Hepatocyte (in vitro differentiated cells): Measurements from ENCODE around the gene HOXC12. TPM values are rescaled to one million over a fixed set of nuclear protein-coding genes. Genes with fewer than 3 reads are reported as not detected.
A peak's percentile ranks its signal among the peaks of the same experiment; 100 is the strongest.

ENCODE experiments used
- DNase-seq: peaks from one replicate; pipeline ENCODE4 v3.0.0-alpha.2; 2016; ENCODE audit warnings: low spot score
- H2AFZ ChIP-seq: fragments of 200-600 bp; sonication (generic); 2 replicates; pipeline ENCODE4 v1.6.0; 2016; ENCODE audit warnings: antibody characterized with exemption, mild to moderate bottlenecking
- H3K27ac ChIP-seq: fragments of 200-600 bp; sonication (generic); 2 replicates; pipeline ENCODE4 v1.5.1; 2016; ENCODE audit warnings: mild to moderate bottlenecking
- H3K27me3 ChIP-seq: fragments of 200-600 bp; sonication (generic); 2 replicates; pipeline ENCODE4 v1.6.1; 2016
- H3K36me3 ChIP-seq: fragments of 200-600 bp; sonication (generic); replicated peaks from 2 replicates; pipeline ENCODE4 v1.5.1; 2016; ENCODE audit warnings: low read depth; ENCODE audit not compliant: insufficient read depth
- H3K4me1 ChIP-seq: fragments of 200-600 bp; sonication (generic); 2 replicates; pipeline ENCODE4 v1.5.1; 2016; ENCODE audit warnings: mild to moderate bottlenecking, moderate library complexity; ENCODE audit not compliant: insufficient read depth
- H3K4me2 ChIP-seq: fragments of 200-600 bp; sonication (generic); 2 replicates; pipeline ENCODE4 v1.6.0; 2016
- H3K4me3 ChIP-seq: fragments of 200-600 bp; sonication (generic); 2 replicates; pipeline ENCODE4 v1.5.1; 2016; ENCODE audit warnings: mild to moderate bottlenecking
- H3K79me2 ChIP-seq: fragments of 200-600 bp; sonication (generic); 2 replicates; pipeline ENCODE4 v1.6.0; 2017; ENCODE audit warnings: mild to moderate bottlenecking
- H3K9me2 ChIP-seq: fragments of 200-600 bp; sonication (generic); replicated peaks from 2 replicates; pipeline ENCODE4 v1.6.0; 2017; ENCODE audit warnings: mild to moderate bottlenecking; ENCODE audit not compliant: insufficient read depth
- H3K9me3 ChIP-seq: fragments of 200-600 bp; sonication (generic); 2 replicates; pipeline ENCODE4 v1.5.1; 2016; ENCODE audit warnings: low read depth, mild to moderate bottlenecking
- H4K20me1 ChIP-seq: fragments of 200-600 bp; sonication (generic); 2 replicates; pipeline ENCODE4 v1.6.0; 2016; ENCODE audit warnings: mild to moderate bottlenecking; ENCODE audit not compliant: insufficient read depth, poor library complexity, severe bottlenecking
- CTCF ChIP-seq: fragments of 200-600 bp; sonication (generic); IDR thresholded peaks from 2 replicates; pipeline ENCODE4 v1.5.1; 2016; ENCODE audit warnings: antibody characterized with exemption, mild to moderate bottlenecking; ENCODE audit not compliant: poor library complexity
- EZH2 ChIP-seq: fragments of 200-600 bp; sonication (generic); IDR thresholded peaks from 2 replicates; pipeline ENCODE4 v1.6.1; 2016; ENCODE audit warnings: antibody characterized with exemption, mild to moderate bottlenecking, borderline replicate concordance
- EZH2phosphoT487 ChIP-seq: fragments of 200-600 bp; sonication (generic); IDR thresholded peaks from one replicate; pipeline ENCODE4 v1.6.1; 2018; ENCODE audit warnings: antibody characterized with exemption, mild to moderate bottlenecking, low read depth, moderate library complexity; ENCODE audit not compliant: unreplicated experiment, severe bottlenecking
- WGBS: methylation state at CpG from one replicate; pipeline ENCODE4 v1.1.6; 2016; ENCODE audit warnings: low lambda C conversion rate; ENCODE audit errors: missing lambda C conversion rate; 5-methylcytosine and 5-hydroxymethylcytosine counted together
- polyA plus RNA-seq: library from polyadenylated mRNA; unstranded; fragments of >200 nt; fragmentation: Nextera tagmentation; extraction: Ambion mirVana; gene quantifications from 2 replicates; pipeline ENCODE4 v1.2.1, GENCODE V29; 2016
- total RNA-seq: library from RNA; depleted of rRNA; stranded (reverse); fragments of >200 nt; gene quantifications from 2 replicates; pipeline ENCODE4 v1.2.3, GENCODE V29; 2014

The HOXC12 gene
- total and polyA plus RNA-seq, 2 experiments from 2014 or later = not detected

GRCh38 chr12:54001283-54002187, 46.8 kb downstream of the HOXC12 start:
- no peaks in the 10 kb centered on the region for H3K9me2 ChIP-seq
- H3K4me2 ChIP-seq = peak overlapping the region; percentile 90
- TF ChIP-seq EZH2 (no peak), EZH2phosphoT487 (no peak), CTCF (no peak)
- H3K27me3 ChIP-seq = peaks cover 96% of the 10 kb centered on the region
- peaks cover 13% of the 10 kb centered on the region for H3K4me1 ChIP-seq
- H3K9me3 ChIP-seq = no peaks in the 10 kb centered on the region
- WGBS = 28% methylated on average over 8 of the region's 8 CpGs
- no peaks in the 10 kb centered on the region for H4K20me1 ChIP-seq
- no peak overlapping the region for H2AFZ ChIP-seq
- no peak for DNase-seq
- H3K79me2 ChIP-seq = no peaks in the 10 kb centered on the region
- no peaks in the 10 kb centered on the region for H3K36me3 ChIP-seq
- no peak overlapping the region for H3K4me3 ChIP-seq
- H3K27ac ChIP-seq = no peak overlapping the region

GRCh38 chr12:54002278-54002914, 47.7 kb downstream of the HOXC12 start:
- Histone ChIP-seq H3K27ac (no peak overlapping the region), H2AFZ (no peak overlapping the region), H3K4me3 (no peak overlapping the region), H3K27me3 (peaks cover 96% of the 10 kb centered on the region), H3K4me1 (peaks cover 17% of the 10 kb centered on the region), H3K79me2 (no peaks in the 10 kb centered on the region), H3K36me3 (no peaks in the 10 kb centered on the region), H3K9me2 (no peaks in the 10 kb centered on the region), H3K4me2 (no peak overlapping the region), H3K9me3 (no peaks in the 10 kb centered on the region), H4K20me1 (no peaks in the 10 kb centered on the region)
- no peak for DNase-seq
- 37% methylated on average over 19 of the region's 19 CpGs for WGBS
- TF ChIP-seq CTCF = no peak
- no peak for TF ChIP-seq EZH2
- TF ChIP-seq EZH2phosphoT487 = no peak

GRCh38 chr12:54002915-54003389, 48.2 kb downstream of the HOXC12 start:
- no peak overlapping the region for H3K4me3 ChIP-seq
- no peak overlapping the region for H2AFZ ChIP-seq
- H3K9me2 ChIP-seq = no peaks in the 10 kb centered on the region
- peaks cover 96% of the 10 kb centered on the region for H3K27me3 ChIP-seq
- H3K4me1 ChIP-seq = peaks cover 17% of the 10 kb centered on the region
- no peak for TF ChIP-seq CTCF
- no peak for TF ChIP-seq EZH2
- DNase-seq = no peak
- H3K27ac ChIP-seq = no peak overlapping the region
- WGBS = 48% methylated on average over 19 of the region's 19 CpGs
- H4K20me1 ChIP-seq = no peaks in the 10 kb centered on the region
- no peaks in the 10 kb centered on the region for H3K9me3 ChIP-seq
- no peak overlapping the region for H3K4me2 ChIP-seq
- no peaks in the 10 kb centered on the region for H3K79me2 ChIP-seq
- no peaks in the 10 kb centered on the region for H3K36me3 ChIP-seq
